Fibroblast of lung (primary cell): ENCODE results near the gene SYCE3. TPM values are rescaled to one million over a fixed set of nuclear protein-coding genes. Genes with fewer than 3 reads are reported as not detected.

Source experiments
- DNase-seq, 2 donors: peaks; one replicate each; pipeline versions ENCODE4 v3.0.0 to v3.0.0-alpha.2; 2010; ENCODE audit warnings: low read depth in 2 of 2
- H2AFZ ChIP-seq: 2 replicates; pipeline ENCODE4 v1.5.1; 2012; ENCODE audit warnings: low read length, control low read depth, inconsistent platforms
- H3K27ac ChIP-seq: 2 replicates; pipeline ENCODE4 v1.5.1; 2011; ENCODE audit warnings: low read length, control low read depth; ENCODE audit not compliant: insufficient read depth
- H3K27me3 ChIP-seq: 2 replicates; pipeline ENCODE4 v1.5.1; 2011; ENCODE audit warnings: mild to moderate bottlenecking, low read length; ENCODE audit not compliant: control insufficient read depth, insufficient read depth
- H3K36me3 ChIP-seq: 2 replicates; pipeline ENCODE4 v1.5.1; 2011; ENCODE audit warnings: low read length; ENCODE audit not compliant: control insufficient read depth, insufficient read depth
- H3K4me1 ChIP-seq: 2 replicates; pipeline ENCODE4 v1.5.1; 2011; ENCODE audit warnings: low read length; ENCODE audit not compliant: control insufficient read depth, insufficient read depth; ENCODE audit errors: extremely low read depth
- H3K4me2 ChIP-seq: 2 replicates; pipeline ENCODE4 v1.5.1; 2011; ENCODE audit warnings: low read length, control low read depth; ENCODE audit not compliant: insufficient read depth; ENCODE audit errors: extremely low read depth
- H3K4me3 ChIP-seq, 4 experiments: fragments of 200-600 bp in 1 of 4; sonication (generic) in 1 of 4; replicated peaks in 1 of 4; 2 replicates each; pipeline ENCODE4 v1.5.1; 2011 to 2016; ENCODE audit warnings: low read length in 4 of 4, low read depth in 3 of 4, mild to moderate bottlenecking in 3 of 4, control low read depth in 2 of 4, inconsistent platforms in 1 of 4, mixed read lengths in 1 of 4; ENCODE audit not compliant: insufficient read depth in 1 of 4; ENCODE audit errors: control extremely low read depth in 1 of 4
- H3K79me2 ChIP-seq: 2 replicates; pipeline ENCODE4 v1.5.1; 2012; ENCODE audit warnings: mild to moderate bottlenecking, low read length, inconsistent platforms; ENCODE audit not compliant: control insufficient read depth, insufficient read depth
- H3K9ac ChIP-seq: 2 replicates; pipeline ENCODE4 v1.5.1; 2011; ENCODE audit warnings: mild to moderate bottlenecking, low read length, control low read depth; ENCODE audit not compliant: insufficient read depth
- H3K9me3 ChIP-seq: 2 replicates; pipeline ENCODE4 v1.5.1; 2012; ENCODE audit warnings: low read depth, low read length; ENCODE audit not compliant: control insufficient read depth, insufficient read depth
- H4K20me1 ChIP-seq: 2 replicates; pipeline ENCODE4 v1.5.1; 2011; ENCODE audit warnings: low read length; ENCODE audit not compliant: control insufficient read depth, insufficient read depth; ENCODE audit errors: extremely low read depth
- EZH2 ChIP-seq: IDR thresholded peaks from 2 replicates; pipeline ENCODE4 v1.5.1; 2012; ENCODE audit warnings: low read length, control low read depth, mild to moderate bottlenecking; ENCODE audit errors: missing control alignments
- polyA plus RNA-seq, 2 donors: library from polyadenylated mRNA; depleted of rRNA in 1 of 2; stranded (reverse) in 1 of 2; unstranded in 1 of 2; fragments of >200 nt; gene quantifications; 2 replicates each; pipeline ENCODE4 v1.2.1, GENCODE V29; 2011 to 2012; ENCODE audit warnings: missing spikeins in 1 of 2
- total RNA-seq: library from RNA; depleted of rRNA; stranded (reverse); fragments of >200 nt; gene quantifications from 2 replicates; pipeline ENCODE4 v1.2.1, GENCODE V29; 2014
- TF ChIP-seq, protein P1 (sequence below), 2 donors: IDR thresholded peaks in 1 of 2; conservative IDR thresholded peaks in 1 of 2; 1 replicate in 1 of 2; 2 replicates in 1 of 2; pipeline ENCODE4 v1.5.1; 2011 to 2012; ENCODE audit warnings: low read length in 2 of 2, control low read depth in 1 of 2, inconsistent platforms in 1 of 2, low read depth in 1 of 2, mild to moderate bottlenecking in 1 of 2

The SYCE3 gene
- total and polyA plus RNA-seq, 2 donors (not counting 1 experiment from before 2014, with no cell fraction given), result 0.33 TPM; not detected in 1

DNA sequence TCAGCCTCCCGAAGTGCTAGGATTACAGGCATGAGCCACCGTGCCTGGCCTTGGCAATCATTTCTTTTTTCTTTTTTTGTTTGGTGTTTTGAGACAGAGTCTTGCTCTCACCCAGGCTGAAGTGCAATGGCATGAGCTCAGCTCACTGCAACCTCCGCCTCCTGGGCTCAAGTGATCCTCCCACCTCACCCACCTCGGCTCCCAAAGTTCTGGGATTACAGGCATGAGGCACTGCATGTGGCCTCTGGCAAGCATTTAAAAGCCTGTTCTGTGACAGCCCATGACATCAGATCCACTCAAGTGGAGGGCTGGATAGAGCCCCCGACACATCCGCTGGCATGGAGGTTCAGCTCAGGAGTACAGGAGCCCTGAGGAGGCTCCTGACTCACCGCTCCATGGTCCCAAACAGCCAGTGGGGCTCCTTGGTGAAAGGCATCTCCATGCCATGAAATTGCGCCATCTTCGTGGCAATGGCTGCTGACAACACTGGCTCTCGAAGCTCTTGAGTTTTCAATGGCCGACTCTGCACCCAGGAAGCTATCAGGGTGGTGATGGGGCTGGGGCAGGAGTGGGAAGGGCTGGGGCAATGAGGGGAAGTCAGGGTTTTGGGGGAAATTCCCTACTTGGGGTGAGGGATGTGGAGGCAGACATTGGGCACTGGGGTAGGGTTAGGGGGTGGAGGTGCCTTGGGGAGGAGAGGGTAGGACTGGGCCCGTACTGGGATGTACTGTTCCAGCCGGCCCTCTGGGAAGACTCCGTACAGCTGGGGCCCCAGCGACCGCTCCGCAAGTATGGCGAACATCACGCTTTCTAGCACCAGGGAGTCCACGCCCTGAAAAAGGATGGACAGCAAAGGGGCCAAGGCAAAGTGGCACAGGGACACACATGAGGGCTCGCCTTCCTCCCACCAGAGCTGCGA lies 18.6 kb upstream of the SYCE3 start:
- no peaks in the 10 kb centered on the region for H3K27me3 ChIP-seq
- peaks cover 2% of the 10 kb centered on the region for H3K79me2 ChIP-seq
- no peak overlapping the region for H3K9ac ChIP-seq
- no peaks in the 10 kb centered on the region for H4K20me1 ChIP-seq
- no peak for DNase-seq
- H3K36me3 ChIP-seq, result no peaks in the 10 kb centered on the region
- H2AFZ ChIP-seq, result no peak overlapping the region
- H3K4me2 ChIP-seq, result peak overlapping the region; percentile 93
- no peak overlapping the region for H3K27ac ChIP-seq
- no peaks in the 10 kb centered on the region for H3K9me3 ChIP-seq
- H3K4me3 ChIP-seq, result peak overlapping the region; percentile 76 to 82 (median 78)
- peaks cover 8% of the 10 kb centered on the region for H3K4me1 ChIP-seq
- TF ChIP-seq, protein P1, sequence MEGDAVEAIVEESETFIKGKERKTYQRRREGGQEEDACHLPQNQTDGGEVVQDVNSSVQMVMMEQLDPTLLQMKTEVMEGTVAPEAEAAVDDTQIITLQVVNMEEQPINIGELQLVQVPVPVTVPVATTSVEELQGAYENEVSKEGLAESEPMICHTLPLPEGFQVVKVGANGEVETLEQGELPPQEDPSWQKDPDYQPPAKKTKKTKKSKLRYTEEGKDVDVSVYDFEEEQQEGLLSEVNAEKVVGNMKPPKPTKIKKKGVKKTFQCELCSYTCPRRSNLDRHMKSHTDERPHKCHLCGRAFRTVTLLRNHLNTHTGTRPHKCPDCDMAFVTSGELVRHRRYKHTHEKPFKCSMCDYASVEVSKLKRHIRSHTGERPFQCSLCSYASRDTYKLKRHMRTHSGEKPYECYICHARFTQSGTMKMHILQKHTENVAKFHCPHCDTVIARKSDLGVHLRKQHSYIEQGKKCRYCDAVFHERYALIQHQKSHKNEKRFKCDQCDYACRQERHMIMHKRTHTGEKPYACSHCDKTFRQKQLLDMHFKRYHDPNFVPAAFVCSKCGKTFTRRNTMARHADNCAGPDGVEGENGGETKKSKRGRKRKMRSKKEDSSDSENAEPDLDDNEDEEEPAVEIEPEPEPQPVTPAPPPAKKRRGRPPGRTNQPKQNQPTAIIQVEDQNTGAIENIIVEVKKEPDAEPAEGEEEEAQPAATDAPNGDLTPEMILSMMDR (conservative IDR thresholded peaks at IDR 0.05 in 1 of 2, IDR thresholded peaks at IDR 0.05 in 1 of 2; ENCODE audit: low read depth in 1 of 2, low read length in 2 of 2), result no peak
- no peak for TF ChIP-seq EZH2

DNA sequence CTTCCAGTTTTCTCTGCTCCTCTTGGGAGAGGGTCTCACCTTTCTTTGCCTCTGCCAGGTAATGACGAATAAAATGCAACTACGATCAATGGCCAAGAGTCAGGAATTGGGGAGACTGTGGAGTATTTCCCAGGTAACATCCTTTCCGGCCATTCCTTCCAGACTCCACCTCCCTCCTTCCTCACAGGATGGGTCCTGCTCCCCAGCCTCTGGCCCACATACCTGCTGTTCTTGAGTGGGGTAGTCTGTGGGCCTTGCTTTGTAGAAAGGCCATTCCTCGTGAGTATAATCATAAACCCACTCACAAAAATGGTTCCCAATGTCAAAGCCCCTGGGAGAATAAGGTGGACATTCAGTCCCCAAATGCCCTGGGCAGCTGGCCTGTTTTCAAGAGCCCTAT lies 17.0 kb upstream of the SYCE3 start:
- no peak for DNase-seq
- no peak overlapping the region for H3K27ac ChIP-seq
- H3K9ac ChIP-seq, result no peak overlapping the region
- TF ChIP-seq EZH2, result no peak
- TF ChIP-seq, protein P1 (conservative IDR thresholded peaks at IDR 0.05 in 1 of 2, IDR thresholded peaks at IDR 0.05 in 1 of 2; ENCODE audit: low read depth in 1 of 2, low read length in 2 of 2), result no peak
- H3K36me3 ChIP-seq, result no peaks in the 10 kb centered on the region
- no peak overlapping the region for H3K4me2 ChIP-seq
- no peak overlapping the region for H2AFZ ChIP-seq
- H3K27me3 ChIP-seq, result no peaks in the 10 kb centered on the region
- no peaks in the 10 kb centered on the region for H3K9me3 ChIP-seq
- H4K20me1 ChIP-seq, result no peaks in the 10 kb centered on the region
- peaks cover 2% of the 10 kb centered on the region for H3K79me2 ChIP-seq
- no peak overlapping the region for H3K4me3 ChIP-seq
- H3K4me1 ChIP-seq, result peaks cover 8% of the 10 kb centered on the region

DNA sequence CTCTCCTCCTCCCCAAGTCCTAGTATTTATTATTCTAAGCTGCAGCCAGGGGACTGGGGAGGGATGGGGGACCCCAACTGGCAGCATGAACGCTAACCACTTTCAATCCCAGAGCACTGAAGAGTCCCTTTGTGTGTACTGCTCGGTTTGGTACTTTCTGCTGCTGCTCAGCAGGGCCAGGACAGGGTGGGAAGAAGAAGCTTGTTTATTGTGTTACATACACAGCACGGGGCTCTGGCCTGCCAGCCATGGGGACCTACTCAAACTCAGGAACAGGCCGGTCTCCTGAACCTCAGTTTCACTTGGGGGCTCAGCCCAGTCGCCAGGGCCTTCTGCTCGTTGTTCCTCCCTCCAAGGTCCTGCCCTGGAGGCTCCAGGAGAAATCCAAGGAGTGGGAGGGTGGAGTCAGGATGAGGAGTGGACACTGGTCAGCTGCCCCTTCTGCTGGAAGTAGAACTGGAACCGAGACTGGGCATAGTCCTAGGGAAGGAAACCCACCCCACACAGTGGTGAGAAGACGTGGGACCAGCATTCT lies 16.1 kb upstream of the SYCE3 start:
- TF ChIP-seq EZH2, result no peak
- TF ChIP-seq, protein P1 (conservative IDR thresholded peaks at IDR 0.05 in 1 of 2, IDR thresholded peaks at IDR 0.05 in 1 of 2; ENCODE audit: low read depth in 1 of 2, low read length in 2 of 2), result no peak
- no peak overlapping the region for H3K9ac ChIP-seq
- H3K36me3 ChIP-seq, result no peaks in the 10 kb centered on the region
- H3K4me3 ChIP-seq, result no peak overlapping the region
- no peak overlapping the region for H2AFZ ChIP-seq
- H3K9me3 ChIP-seq, result no peaks in the 10 kb centered on the region
- H3K27ac ChIP-seq, result no peak overlapping the region
- peaks cover 2% of the 10 kb centered on the region for H3K79me2 ChIP-seq
- peak overlapping the region; percentile 35 for H3K4me2 ChIP-seq
- peaks cover 8% of the 10 kb centered on the region for H3K4me1 ChIP-seq
- DNase-seq, result no peak
- H4K20me1 ChIP-seq, result no peaks in the 10 kb centered on the region
- H3K27me3 ChIP-seq, result no peaks in the 10 kb centered on the region
